Measurements from ENCODE around the gene ATP2B2.

Gene ATP2B2

GRCh38 chr3:10280177-10280529, 225.2 kb downstream of the ATP2B2 start:
- no peak for DNase-seq (ENCODE audit: low read depth, low spot score)

- DNase-seq (ENCODE audit: low read depth, low spot score), result no peak
These were observed 225.8 kb downstream of the ATP2B2 start for GRCh38 chr3:10279384-10280176.

- no peak for DNase-seq (ENCODE audit: low read depth, low spot score)
These were observed 226.9 kb downstream of the ATP2B2 start for GRCh38 chr3:10278501-10278900.

GRCh38 chr3:10277115-10277625, 228.2 kb downstream of the ATP2B2 start:
- DNase-seq (ENCODE audit: low read depth, low spot score), result no peak

GRCh38 chr3:10274601-10275000, 230.8 kb downstream of the ATP2B2 start:
- DNase-seq (ENCODE audit: low read depth, low spot score), result no peak

Data from activated CD4-positive, CD25-positive, alpha-beta regulatory T cell treated with anti-CD3 and anti-CD28 coated beads, Interleukin-2, amount 50 U/mL, for 16 hours (primary cell).